CD8-positive, alpha-beta memory T cell (primary cell): ENCODE measurements around the gene NAA11. TPM values are rescaled to one million over a fixed set of nuclear protein-coding genes. Genes with fewer than 3 reads are reported as not detected.

Source experiments
- CTCF ChIA-PET: fragments of 350-600 bp; sonication (Branson Sonifier 250); formaldehyde crosslinking; loops from one replicate; lab custom pipeline; 2021; ENCODE audit warnings: antibody characterized with exemption; lab: Charles Lee
- POLR2A ChIA-PET: fragments of 350-600 bp; sonication (Branson Sonifier 250); formaldehyde crosslinking; loops from one replicate; lab custom pipeline; 2021; ENCODE audit warnings: antibody characterized with exemption; lab: Charles Lee
- DNase-seq, 5 donors: peaks; one replicate each; pipeline versions ENCODE4 v3.0.0 to v3.0.0-alpha.2; 2020 to 2022; ENCODE audit warnings: mixed read lengths in 1 of 5
- H3K27ac ChIP-seq: one replicate; pipeline ENCODE4 v1.7.0; 2013; ENCODE audit warnings: low read depth, mild to moderate bottlenecking, low read length, moderate library complexity
- H3K27me3 ChIP-seq: 2 replicates; pipeline ENCODE4 v1.7.0; 2013; ENCODE audit warnings: low read length, mild to moderate bottlenecking; ENCODE audit not compliant: insufficient read depth, poor library complexity, severe bottlenecking
- H3K36me3 ChIP-seq: 2 replicates; pipeline ENCODE4 v1.7.0; 2013; ENCODE audit warnings: mild to moderate bottlenecking, low read length, moderate library complexity; ENCODE audit not compliant: insufficient read depth
- H3K4me1 ChIP-seq: 2 replicates; pipeline ENCODE4 v1.7.0; 2013; ENCODE audit warnings: mild to moderate bottlenecking, low read length, moderate library complexity; ENCODE audit not compliant: insufficient read depth
- H3K4me3 ChIP-seq: 2 replicates; pipeline ENCODE4 v1.7.0; 2013; ENCODE audit warnings: mild to moderate bottlenecking, low read length
- H3K9me3 ChIP-seq: 2 replicates; pipeline ENCODE4 v1.7.0; 2013; ENCODE audit warnings: mild to moderate bottlenecking, low read length
- H3K27ac Mint-ChIP-seq, 8 donors: one replicate each; pipeline ENCODE4 v1.8.0; 2020 to 2021; ENCODE audit warnings: mixed read lengths in 8 of 8, mild to moderate bottlenecking in 6 of 8, inconsistent platforms in 3 of 8, moderate library complexity in 3 of 8
- H3K27me3 Mint-ChIP-seq, 2 donors: one replicate each; pipeline ENCODE4 v1.8.0; 2020 to 2021; ENCODE audit warnings: mixed read lengths in 2 of 2, mild to moderate bottlenecking in 1 of 2, moderate library complexity in 1 of 2
- H3K36me3 Mint-ChIP-seq, 3 donors: one replicate each; pipeline ENCODE4 v1.8.0; 2020 to 2021; ENCODE audit warnings: mixed read lengths in 3 of 3, inconsistent platforms in 1 of 3, mild to moderate bottlenecking in 1 of 3
- H3K4me1 Mint-ChIP-seq, 3 donors: one replicate each; pipeline ENCODE4 v1.8.0; 2020 to 2021; ENCODE audit warnings: mixed read lengths in 3 of 3, inconsistent platforms in 1 of 3, mild to moderate bottlenecking in 1 of 3
- H3K4me3 Mint-ChIP-seq, 7 donors: one replicate each; pipeline ENCODE4 v1.8.0; 2020 to 2021; ENCODE audit warnings: mixed read lengths in 7 of 7, mild to moderate bottlenecking in 6 of 7, moderate library complexity in 4 of 7, inconsistent platforms in 2 of 7
- H3K9me3 Mint-ChIP-seq, 5 donors: one replicate each; pipeline ENCODE4 v1.8.0; 2020 to 2022; ENCODE audit warnings: mixed read lengths in 5 of 5, mild to moderate bottlenecking in 3 of 5, moderate library complexity in 2 of 5, inconsistent platforms in 1 of 5
- polyA plus RNA-seq: library from polyadenylated mRNA; unstranded; fragments of 300-500 nt; fragmentation: Illumina TruSeq; gene quantifications from one replicate; pipeline ENCODE4 v1.2.3, GENCODE V29; 2021
- total RNA-seq, 2 experiments: library from RNA; stranded (reverse); gene quantifications; one replicate each; pipeline ENCODE4 v1.2.3, GENCODE V29; 2021

NAA11 gene
- total and polyA plus RNA-seq, 3 experiments from 2014 or later: not detected

DNA sequence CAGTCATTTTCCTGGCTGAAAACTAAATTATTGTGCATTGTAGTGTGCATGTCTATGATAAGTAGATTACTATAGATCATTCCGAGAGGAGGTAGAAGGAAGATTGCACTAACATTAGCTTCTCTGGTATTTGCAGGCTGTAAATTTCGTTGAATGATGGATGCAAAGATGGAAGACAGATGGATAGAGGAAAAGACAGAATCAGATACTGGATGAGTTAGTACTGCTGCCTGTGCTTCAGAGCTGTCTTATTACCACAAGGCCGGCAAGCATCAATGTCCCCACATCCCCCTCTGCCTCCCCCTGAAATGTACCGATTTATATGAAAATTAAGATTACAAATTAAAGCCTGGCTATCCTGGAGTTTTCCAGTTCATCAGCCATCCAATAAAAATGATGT is 17.7 kb downstream of the NAA11 start:
- Histone ChIP-seq H3K9me3 (no peaks in the 10 kb centered on the region), H3K27me3 (no peaks in the 10 kb centered on the region), H3K27ac (no peak overlapping the region), H3K36me3 (no peaks in the 10 kb centered on the region), H3K4me1 (no peaks in the 10 kb centered on the region), H3K4me3 (no peak overlapping the region)
- H3K9me3 Mint-ChIP-seq: peaks cover 0 to 6% (median 0%) of the 10 kb centered on the region in 5 donors
- no peak for DNase-seq
- H3K27ac Mint-ChIP-seq: no peak overlapping the region
- CTCF ChIA-PET: no interaction called here
- POLR2A ChIA-PET: no interaction called here
- peaks cover 0 to 2% (median 0%) of the 10 kb centered on the region in 3 donors for H3K36me3 Mint-ChIP-seq
- H3K4me1 Mint-ChIP-seq: no peaks in the 10 kb centered on the region
- H3K27me3 Mint-ChIP-seq: no peaks in the 10 kb centered on the region
- H3K4me3 Mint-ChIP-seq: no peak overlapping the region

DNA sequence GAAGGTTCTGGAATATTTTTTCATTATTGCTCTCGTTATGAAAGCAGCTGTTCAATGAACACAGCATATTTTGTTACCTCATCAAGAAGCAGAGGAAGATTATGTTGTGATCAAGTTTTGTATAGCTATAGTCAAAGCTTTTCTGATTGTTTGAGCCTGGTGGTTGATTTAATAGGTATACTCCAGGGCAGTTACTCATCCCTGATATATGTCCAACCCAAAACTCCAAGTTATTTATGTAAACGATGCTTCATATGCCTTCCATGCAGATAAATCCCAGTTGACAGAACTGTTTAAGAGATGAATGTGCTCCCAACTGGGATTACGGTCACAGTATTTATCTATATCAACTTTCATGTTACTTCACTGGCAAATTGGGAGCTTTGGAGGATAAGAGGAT is 19.1 kb downstream of the NAA11 start:
- Mint-ChIP-seq H3K4me3 (no peak overlapping the region), H3K4me1 (no peaks in the 10 kb centered on the region), H3K27ac (no peak overlapping the region), H3K9me3 (peaks cover 0 to 4% (median 0%) of the 10 kb centered on the region in 5 donors), H3K36me3 (peaks cover 0 to 2% (median 0%) of the 10 kb centered on the region in 3 donors), H3K27me3 (no peaks in the 10 kb centered on the region)
- ChIA-PET POLR2A (no interaction called here), CTCF (no interaction called here)
- Histone ChIP-seq H3K4me3 (no peak overlapping the region), H3K9me3 (no peaks in the 10 kb centered on the region), H3K27me3 (no peaks in the 10 kb centered on the region), H3K4me1 (no peaks in the 10 kb centered on the region), H3K36me3 (no peaks in the 10 kb centered on the region), H3K27ac (no peak overlapping the region)
- DNase-seq: no peak

DNA sequence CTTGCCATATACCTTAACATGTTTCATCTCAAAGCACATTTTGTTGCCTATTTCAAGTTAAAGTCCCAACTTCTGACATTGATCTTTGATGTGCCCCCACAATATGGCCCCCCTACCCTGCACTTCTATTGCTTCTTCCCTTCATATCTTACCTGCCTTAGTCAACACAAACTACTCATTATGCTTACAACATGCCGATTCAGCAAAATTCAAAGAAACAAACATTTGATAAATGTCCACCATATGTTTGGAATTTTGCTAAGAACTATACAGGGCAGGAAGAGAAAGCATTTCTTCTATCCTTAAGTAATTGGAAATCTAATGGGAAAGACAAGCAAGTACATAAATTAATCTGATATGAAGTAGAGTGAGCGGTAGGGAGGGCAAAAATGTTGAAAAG is 25.6 kb downstream of the NAA11 start:
- no peak for DNase-seq
- Mint-ChIP-seq H3K27ac (no peak overlapping the region), H3K27me3 (no peaks in the 10 kb centered on the region), H3K4me3 (no peak overlapping the region), H3K9me3 (peaks cover 0 to 3% (median 0%) of the 10 kb centered on the region in 5 donors), H3K36me3 (peaks cover 0 to 2% (median 0%) of the 10 kb centered on the region in 3 donors), H3K4me1 (no peaks in the 10 kb centered on the region)
- Histone ChIP-seq H3K4me1 (no peaks in the 10 kb centered on the region), H3K9me3 (no peaks in the 10 kb centered on the region), H3K36me3 (no peaks in the 10 kb centered on the region), H3K27ac (no peak overlapping the region), H3K27me3 (no peaks in the 10 kb centered on the region), H3K4me3 (no peak overlapping the region)
- POLR2A ChIA-PET: no interaction called here
- CTCF ChIA-PET: no interaction called here

- ChIA-PET CTCF (no interaction called here), POLR2A (no interaction called here)
- Mint-ChIP-seq H3K9me3 (peaks cover 0 to 3% (median 0%) of the 10 kb centered on the region in 5 donors), H3K27me3 (no peaks in the 10 kb centered on the region), H3K4me3 (no peak overlapping the region), H3K36me3 (peaks cover 0 to 2% (median 0%) of the 10 kb centered on the region in 3 donors), H3K4me1 (no peaks in the 10 kb centered on the region), H3K27ac (no peak overlapping the region)
- Histone ChIP-seq H3K36me3 (no peaks in the 10 kb centered on the region), H3K4me1 (no peaks in the 10 kb centered on the region), H3K27ac (no peak overlapping the region), H3K4me3 (no peak overlapping the region), H3K27me3 (no peaks in the 10 kb centered on the region), H3K9me3 (no peaks in the 10 kb centered on the region)
- DNase-seq: no peak
These were observed 27.4 kb downstream of the NAA11 start for GRCh38 chr4:79298484-79298883.

- Mint-ChIP-seq H3K9me3 (peaks cover 0 to 3% (median 0%) of the 10 kb centered on the region in 5 donors), H3K36me3 (no peaks in the 10 kb centered on the region), H3K4me1 (no peaks in the 10 kb centered on the region), H3K4me3 (no peak overlapping the region), H3K27me3 (no peaks in the 10 kb centered on the region), H3K27ac (no peak overlapping the region)
- no peak for DNase-seq
- Histone ChIP-seq H3K4me1 (no peaks in the 10 kb centered on the region), H3K27me3 (no peaks in the 10 kb centered on the region), H3K27ac (no peak overlapping the region), H3K9me3 (no peaks in the 10 kb centered on the region), H3K36me3 (no peaks in the 10 kb centered on the region), H3K4me3 (no peak overlapping the region)
- ChIA-PET POLR2A (no interaction called here), CTCF (no interaction called here)
These were observed 27.8 kb downstream of the NAA11 start for GRCh38 chr4:79298027-79298426.

- Histone ChIP-seq H3K36me3 (no peaks in the 10 kb centered on the region), H3K9me3 (no peaks in the 10 kb centered on the region), H3K4me1 (no peaks in the 10 kb centered on the region), H3K4me3 (no peak overlapping the region), H3K27me3 (no peaks in the 10 kb centered on the region), H3K27ac (no peak overlapping the region)
- Mint-ChIP-seq H3K9me3 (peaks cover 0 to 3% (median 0%) of the 10 kb centered on the region in 5 donors), H3K27me3 (no peaks in the 10 kb centered on the region), H3K4me1 (no peaks in the 10 kb centered on the region), H3K36me3 (no peaks in the 10 kb centered on the region), H3K27ac (no peak overlapping the region), H3K4me3 (no peak overlapping the region)
- ChIA-PET CTCF (no interaction called here), POLR2A (no interaction called here)
- DNase-seq: no peak
These were observed 28.4 kb downstream of the NAA11 start for GRCh38 chr4:79297479-79297878.

- no peak overlapping the region for H3K27ac Mint-ChIP-seq
- Histone ChIP-seq H3K27me3 (no peaks in the 10 kb centered on the region), H3K9me3 (no peaks in the 10 kb centered on the region), H3K27ac (no peak overlapping the region), H3K36me3 (no peaks in the 10 kb centered on the region), H3K4me3 (no peak overlapping the region), H3K4me1 (no peaks in the 10 kb centered on the region)
- H3K27me3 Mint-ChIP-seq: no peaks in the 10 kb centered on the region
- no peak for DNase-seq
- no peak overlapping the region for H3K4me3 Mint-ChIP-seq
- H3K4me1 Mint-ChIP-seq: no peaks in the 10 kb centered on the region
- peaks cover 0 to 6% (median 0%) of the 10 kb centered on the region in 5 donors for H3K9me3 Mint-ChIP-seq
- CTCF ChIA-PET: no interaction called here
- H3K36me3 Mint-ChIP-seq: no peaks in the 10 kb centered on the region
- POLR2A ChIA-PET: no interaction called here
These were observed 29.0 kb downstream of the NAA11 start for GRCh38 chr4:79296768-79297428.

- H3K27ac Mint-ChIP-seq: no peak overlapping the region
- no peak for DNase-seq
- CTCF ChIA-PET: no interaction called here
- no peaks in the 10 kb centered on the region for H3K36me3 ChIP-seq
- no peaks in the 10 kb centered on the region for H3K9me3 ChIP-seq
- no peak overlapping the region for H3K4me3 ChIP-seq
- H3K4me1 ChIP-seq: no peaks in the 10 kb centered on the region
- no peaks in the 10 kb centered on the region for H3K27me3 Mint-ChIP-seq
- no peaks in the 10 kb centered on the region for H3K27me3 ChIP-seq
- peaks cover 0 to 6% (median 0%) of the 10 kb centered on the region in 5 donors for H3K9me3 Mint-ChIP-seq
- no peaks in the 10 kb centered on the region for H3K36me3 Mint-ChIP-seq
- H3K4me1 Mint-ChIP-seq: no peaks in the 10 kb centered on the region
- POLR2A ChIA-PET: no interaction called here
- no peak overlapping the region for H3K27ac ChIP-seq
- H3K4me3 Mint-ChIP-seq: no peak overlapping the region
These were observed 30.8 kb downstream of the NAA11 start for GRCh38 chr4:79295086-79295485.
